ENCODE data around the gene RFESD.

The RFESD gene

GRCh38 chr5:95655575-95655974 lies 9.0 kb downstream of the RFESD start:
- Histone ChIP-seq H3K4me2 (ENCODE audit: low read length) (no peak overlapping the region), H2BK120ac (ENCODE audit: low read depth, low read length) (no peak overlapping the region), H3K4me3 (ENCODE audit: low read length) (no peak overlapping the region), H3K4me1 (ENCODE audit: control insufficient read depth, low read depth, low read length) (no peaks in the 10 kb centered on the region), H3K36me3 (ENCODE audit: control insufficient read depth, insufficient read depth, low read length) (no peaks in the 10 kb centered on the region), H2AK5ac (ENCODE audit: low read length) (no peak overlapping the region), H3K23ac (ENCODE audit: low read length) (no peak overlapping the region), H3K9ac (ENCODE audit: low read length) (no peak overlapping the region), H3K79me2 (ENCODE audit: control insufficient read depth, insufficient read depth, low read length) (no peaks in the 10 kb centered on the region), H3K27ac (ENCODE audit: low read depth, low read length) (no peak overlapping the region), H3K27me3 (ENCODE audit: insufficient read depth, low read length, poor library complexity) (no peaks in the 10 kb centered on the region), H3K4ac (ENCODE audit: low read depth, low read length) (no peak overlapping the region), H4K5ac (ENCODE audit: low read length) (no peak overlapping the region), H2BK5ac (ENCODE audit: low read length) (no peak overlapping the region), H4K8ac (ENCODE audit: low read depth, low read length) (no peak overlapping the region), H3K56ac (ENCODE audit: low read length) (no peak overlapping the region), H3K18ac (ENCODE audit: low read length) (no peak overlapping the region), H2BK15ac (replicated peaks; ENCODE audit: low read depth) (peak overlapping the region; percentile 36), H3K79me1 (ENCODE audit: low read length) (no peaks in the 10 kb centered on the region)
- no CpG with 5 or more reads among the region's 1 CpG for WGBS (ENCODE audit: extremely low coverage, insufficient coverage, low lambda C conversion rate)
- DNase-seq, result peak; percentile 65

- Histone ChIP-seq H3K9ac (ENCODE audit: low read length) (no peak overlapping the region), H2AK5ac (ENCODE audit: low read length) (no peak overlapping the region), H3K79me1 (ENCODE audit: low read length) (no peaks in the 10 kb centered on the region), H3K4me1 (ENCODE audit: control insufficient read depth, low read depth, low read length) (no peaks in the 10 kb centered on the region), H2BK15ac (replicated peaks; ENCODE audit: low read depth) (no peak overlapping the region), H2BK120ac (ENCODE audit: low read depth, low read length) (no peak overlapping the region), H3K4me2 (ENCODE audit: low read length) (no peak overlapping the region), H3K27me3 (ENCODE audit: insufficient read depth, low read length, poor library complexity) (no peaks in the 10 kb centered on the region), H4K8ac (ENCODE audit: low read depth, low read length) (no peak overlapping the region), H3K23ac (ENCODE audit: low read length) (no peak overlapping the region), H3K56ac (ENCODE audit: low read length) (no peak overlapping the region), H4K5ac (ENCODE audit: low read length) (no peak overlapping the region), H2BK5ac (ENCODE audit: low read length) (no peak overlapping the region), H3K79me2 (ENCODE audit: control insufficient read depth, insufficient read depth, low read length) (no peaks in the 10 kb centered on the region), H3K27ac (ENCODE audit: low read depth, low read length) (no peak overlapping the region), H3K4ac (ENCODE audit: low read depth, low read length) (no peak overlapping the region), H3K18ac (ENCODE audit: low read length) (peak overlapping the region; percentile 14), H3K36me3 (ENCODE audit: control insufficient read depth, insufficient read depth, low read length) (no peaks in the 10 kb centered on the region), H3K4me3 (ENCODE audit: low read length) (no peak overlapping the region)
- no CpG with 5 or more reads among the region's 2 CpGs for WGBS (ENCODE audit: extremely low coverage, insufficient coverage, low lambda C conversion rate)
- DNase-seq, result peak; percentile 36
These were observed 13.5 kb downstream of the RFESD start for GRCh38 chr5:95660060-95660459.

GRCh38 chr5:95662946-95663345 lies 16.4 kb downstream of the RFESD start:
- H4K5ac ChIP-seq (ENCODE audit: low read length), result no peak overlapping the region
- H3K4ac ChIP-seq (ENCODE audit: low read depth, low read length), result no peak overlapping the region
- no peak overlapping the region for H3K4me3 ChIP-seq (ENCODE audit: low read length)
- H3K4me2 ChIP-seq (ENCODE audit: low read length), result no peak overlapping the region
- H3K27ac ChIP-seq (ENCODE audit: low read depth, low read length), result no peak overlapping the region
- H3K27me3 ChIP-seq (ENCODE audit: insufficient read depth, low read length, poor library complexity), result no peaks in the 10 kb centered on the region
- no peak overlapping the region for H4K8ac ChIP-seq (ENCODE audit: low read depth, low read length)
- H2BK120ac ChIP-seq (ENCODE audit: low read depth, low read length), result no peak overlapping the region
- no peak overlapping the region for H3K56ac ChIP-seq (ENCODE audit: low read length)
- no peak overlapping the region for H2BK5ac ChIP-seq (ENCODE audit: low read length)
- H2AK5ac ChIP-seq (ENCODE audit: low read length), result no peak overlapping the region
- no peak overlapping the region for H2BK15ac ChIP-seq (replicated peaks; ENCODE audit: low read depth)
- no peak overlapping the region for H3K23ac ChIP-seq (ENCODE audit: low read length)
- no peaks in the 10 kb centered on the region for H3K36me3 ChIP-seq (ENCODE audit: control insufficient read depth, insufficient read depth, low read length)
- H3K18ac ChIP-seq (ENCODE audit: low read length), result no peak overlapping the region
- no peak overlapping the region for H3K9ac ChIP-seq (ENCODE audit: low read length)
- H3K79me1 ChIP-seq (ENCODE audit: low read length), result no peaks in the 10 kb centered on the region
- no peak for DNase-seq
- no peaks in the 10 kb centered on the region for H3K79me2 ChIP-seq (ENCODE audit: control insufficient read depth, insufficient read depth, low read length)
- H3K4me1 ChIP-seq (ENCODE audit: control insufficient read depth, low read depth, low read length), result no peaks in the 10 kb centered on the region

- Histone ChIP-seq H3K4me3 (ENCODE audit: low read length) (no peak overlapping the region), H3K36me3 (ENCODE audit: control insufficient read depth, insufficient read depth, low read length) (no peaks in the 10 kb centered on the region), H2BK5ac (ENCODE audit: low read length) (peak overlapping the region; percentile 96), H4K5ac (ENCODE audit: low read length) (no peak overlapping the region), H3K18ac (ENCODE audit: low read length) (peak overlapping the region; percentile 96), H3K56ac (ENCODE audit: low read length) (peak overlapping the region; percentile 88), H2BK120ac (ENCODE audit: low read depth, low read length) (peak overlapping the region; percentile 90), H3K4ac (ENCODE audit: low read depth, low read length) (no peak overlapping the region), H3K23ac (ENCODE audit: low read length) (no peak overlapping the region), H3K9ac (ENCODE audit: low read length) (peak overlapping the region; percentile 60), H3K79me1 (ENCODE audit: low read length) (no peaks in the 10 kb centered on the region), H4K8ac (ENCODE audit: low read depth, low read length) (no peak overlapping the region), H3K79me2 (ENCODE audit: control insufficient read depth, insufficient read depth, low read length) (no peaks in the 10 kb centered on the region), H3K27me3 (ENCODE audit: insufficient read depth, low read length, poor library complexity) (no peaks in the 10 kb centered on the region), H3K4me1 (ENCODE audit: control insufficient read depth, low read depth, low read length) (peaks cover 2% of the 10 kb centered on the region), H2AK5ac (ENCODE audit: low read length) (no peak overlapping the region), H3K4me2 (ENCODE audit: low read length) (no peak overlapping the region), H2BK15ac (replicated peaks; ENCODE audit: low read depth) (peak overlapping the region; percentile 100), H3K27ac (ENCODE audit: low read depth, low read length) (no peak overlapping the region)
- no CpG with 5 or more reads among the region's 3 CpGs for WGBS (ENCODE audit: extremely low coverage, insufficient coverage, low lambda C conversion rate)
- peak; percentile 32 for DNase-seq
These were observed 17.7 kb downstream of the RFESD start for GRCh38 chr5:95664204-95664786.

DNA sequence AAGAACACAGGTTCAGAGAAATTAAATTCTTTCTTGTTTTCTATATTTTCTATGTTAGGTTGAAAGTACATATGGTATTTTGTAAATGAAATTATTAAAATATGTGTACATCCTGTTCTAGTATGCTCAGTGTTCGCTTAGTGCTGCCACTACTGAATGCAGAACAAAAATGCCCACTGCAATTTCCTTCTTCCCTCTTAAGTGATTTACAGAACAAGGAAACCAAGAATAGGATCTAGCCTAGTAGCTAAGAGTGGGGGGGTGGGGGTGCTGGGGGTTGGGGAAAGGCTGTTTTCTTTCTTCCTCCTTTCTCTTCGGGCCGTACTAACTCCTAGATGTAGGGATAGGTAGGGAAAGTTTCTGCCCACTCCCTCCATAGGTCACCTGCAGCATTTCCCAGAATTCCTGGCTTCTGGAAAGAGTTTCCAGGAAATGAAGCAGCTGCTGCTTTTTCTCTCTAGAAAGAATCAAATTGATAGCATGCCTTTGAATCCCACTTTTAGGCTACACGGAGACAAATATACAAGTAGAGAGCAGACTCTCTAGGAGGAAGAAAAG lies 20.6 kb downstream of the RFESD start:
- Histone ChIP-seq H4K8ac (ENCODE audit: low read depth, low read length) (no peak overlapping the region), H3K4me2 (ENCODE audit: low read length) (no peak overlapping the region), H3K56ac (ENCODE audit: low read length) (no peak overlapping the region), H3K36me3 (ENCODE audit: control insufficient read depth, insufficient read depth, low read length) (no peaks in the 10 kb centered on the region), H2BK15ac (replicated peaks; ENCODE audit: low read depth) (peak overlapping the region; percentile 59), H2AK5ac (ENCODE audit: low read length) (no peak overlapping the region), H3K27ac (ENCODE audit: low read depth, low read length) (no peak overlapping the region), H2BK120ac (ENCODE audit: low read depth, low read length) (peak overlapping the region; percentile 82), H3K79me2 (ENCODE audit: control insufficient read depth, insufficient read depth, low read length) (no peaks in the 10 kb centered on the region), H3K4me3 (ENCODE audit: low read length) (no peak overlapping the region), H3K79me1 (ENCODE audit: low read length) (no peaks in the 10 kb centered on the region), H4K5ac (ENCODE audit: low read length) (no peak overlapping the region), H2BK5ac (ENCODE audit: low read length) (peak overlapping the region; percentile 12), H3K4me1 (ENCODE audit: control insufficient read depth, low read depth, low read length) (peaks cover 13% of the 10 kb centered on the region), H3K23ac (ENCODE audit: low read length) (no peak overlapping the region), H3K4ac (ENCODE audit: low read depth, low read length) (peak overlapping the region; percentile 9), H3K9ac (ENCODE audit: low read length) (no peak overlapping the region), H3K27me3 (ENCODE audit: insufficient read depth, low read length, poor library complexity) (no peaks in the 10 kb centered on the region), H3K18ac (ENCODE audit: low read length) (peak overlapping the region; percentile 64)
- DNase-seq, result no peak
- no CpG with 5 or more reads among the region's 4 CpGs for whole genome bisulfite sequencing (ENCODE audit: extremely low coverage, insufficient coverage, low lambda C conversion rate)

DNA sequence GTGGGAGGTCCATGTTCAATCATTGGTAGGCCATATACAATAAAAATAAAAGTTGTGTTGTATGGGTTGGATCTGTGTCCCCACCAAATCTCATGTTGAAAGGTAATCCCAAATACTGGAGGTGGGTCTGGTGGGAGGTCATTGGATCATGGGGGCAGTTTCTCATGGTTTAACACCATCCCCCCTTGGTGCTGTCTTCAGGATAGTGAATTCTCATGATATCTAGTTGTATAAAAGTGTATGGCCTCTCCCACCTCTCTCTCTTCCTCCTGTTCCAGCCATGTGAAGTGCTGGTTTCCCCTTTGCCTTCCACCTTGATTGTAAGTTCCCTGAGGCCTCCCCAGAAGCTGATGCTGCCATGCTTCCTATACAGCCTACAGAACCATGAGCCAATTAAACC lies 21.1 kb downstream of the RFESD start:
- H3K56ac ChIP-seq (ENCODE audit: low read length), result peak overlapping the region; percentile 30
- no peak for DNase-seq
- H3K4me1 ChIP-seq (ENCODE audit: control insufficient read depth, low read depth, low read length), result peaks cover 13% of the 10 kb centered on the region
- H2BK15ac ChIP-seq (replicated peaks; ENCODE audit: low read depth), result peak overlapping the region; percentile 59
- H3K4me2 ChIP-seq (ENCODE audit: low read length), result no peak overlapping the region
- no peaks in the 10 kb centered on the region for H3K27me3 ChIP-seq (ENCODE audit: insufficient read depth, low read length, poor library complexity)
- no peak overlapping the region for H2BK120ac ChIP-seq (ENCODE audit: low read depth, low read length)
- no peak overlapping the region for H4K5ac ChIP-seq (ENCODE audit: low read length)
- no peaks in the 10 kb centered on the region for H3K79me1 ChIP-seq (ENCODE audit: low read length)
- H3K4me3 ChIP-seq (ENCODE audit: low read length), result no peak overlapping the region
- peak overlapping the region; percentile 39 for H2BK5ac ChIP-seq (ENCODE audit: low read length)
- H3K79me2 ChIP-seq (ENCODE audit: control insufficient read depth, insufficient read depth, low read length), result no peaks in the 10 kb centered on the region
- no peaks in the 10 kb centered on the region for H3K36me3 ChIP-seq (ENCODE audit: control insufficient read depth, insufficient read depth, low read length)
- no peak overlapping the region for H4K8ac ChIP-seq (ENCODE audit: low read depth, low read length)
- no peak overlapping the region for H3K23ac ChIP-seq (ENCODE audit: low read length)
- H3K4ac ChIP-seq (ENCODE audit: low read depth, low read length), result no peak overlapping the region
- H2AK5ac ChIP-seq (ENCODE audit: low read length), result peak overlapping the region; percentile 76
- no peak overlapping the region for H3K9ac ChIP-seq (ENCODE audit: low read length)
- peak overlapping the region; percentile 64 for H3K18ac ChIP-seq (ENCODE audit: low read length)
- no peak overlapping the region for H3K27ac ChIP-seq (ENCODE audit: low read depth, low read length)
